Measurements from ENCODE around the gene RFPL1.

- no peak for TF ChIP-seq POLR2AphosphoS5 (IDR thresholded peaks at IDR 0.05)
- TF ChIP-seq EP300 (IDR thresholded peaks at IDR 0.05): no peak
Measured at GRCh38 chr22:29433856-29434255, 4.5 kb upstream of the RFPL1 start.

All from upper lobe of left lung (tissue), 4 donors.